HepG2 (cell line): ENCODE data around the gene ELP6. TPM values are rescaled to one million over a fixed set of nuclear protein-coding genes. Genes with fewer than 3 reads are reported as not detected.
"Not testable (repeated sequence)": the region's sequence is repeated elsewhere in the genome, so short reads cannot be mapped to it uniquely, and the experiment has no call there.

ENCODE experiments used
- ATAC-seq: fragments of 200-7000 bp; cut with Tn5 transposase; 3 replicates; pipeline ENCODE4 v1.9.1; 2020; ENCODE audit warnings: mild to moderate bottlenecking, moderate library complexity
- BruUV-seq: library from RNA; stranded (reverse); fragments of 400-500 nt; replicated peaks from 2 replicates; lab custom pipeline; 2021; lab: Mats Ljungman, UMichigan
- CTCF ChIA-PET: fragments of 300-600 bp; formaldehyde crosslinking; extraction: SDS; loops from one replicate; lab custom pipeline; 2021; ENCODE audit warnings: low total read pairs, inconsistent platforms, low intra/inter-chr PET ratio; lab: Yijun Ruan, JAX
- POLR2A ChIA-PET: fragments of 350-600 bp; sonication (Branson Sonifier 250); formaldehyde crosslinking; loops from one replicate; lab custom pipeline; 2020; ENCODE audit warnings: antibody characterized with exemption, inconsistent platforms; lab: Yijun Ruan, JAX
- DNase-seq: peaks from one replicate; pipeline ENCODE4 v3.0.0-alpha.2; 2015; ENCODE audit warnings: low spot score
- FAIRE-seq: peaks from 3 replicates; lab custom pipeline; 2011; peaks lifted over from hg19 to GRCh38; lab: Jason Lieb, UNC
- H2AFZ ChIP-seq: one replicate; pipeline ENCODE4 v1.6.1; 2011; ENCODE audit warnings: low read length, inconsistent platforms
- H3K27ac ChIP-seq: fragments of 300-600 bp; 3 replicates; pipeline ENCODE4 v1.8.0; 2011; ENCODE audit warnings: mixed run types, mild to moderate bottlenecking, mixed read lengths, low read length, inconsistent platforms; ENCODE audit not compliant: insufficient read depth; ENCODE audit errors: extremely low read length
- H3K27me3 ChIP-seq, 2 experiments: fragments of 200-600 bp in 1 of 2; 2 replicates in 1 of 2; 3 replicates in 1 of 2; pipeline versions ENCODE4 v1.6.0 to v1.8.0; 2011; ENCODE audit warnings: low read length in 2 of 2, mild to moderate bottlenecking in 2 of 2, moderate library complexity in 2 of 2, inconsistent platforms in 1 of 2; ENCODE audit not compliant: insufficient read depth in 2 of 2, control insufficient read depth in 1 of 2
- H3K36me3 ChIP-seq, 2 experiments: fragments of 200-600 bp in 1 of 2; replicated peaks in 1 of 2; 2 replicates in 1 of 2; 3 replicates in 1 of 2; pipeline versions ENCODE4 v1.5.1 to v1.8.0; 2011; ENCODE audit warnings: low read length in 2 of 2, inconsistent platforms in 1 of 2; ENCODE audit not compliant: insufficient read depth in 2 of 2, control insufficient read depth in 1 of 2
- H3K4me1 ChIP-seq: 2 replicates; pipeline ENCODE4 v1.5.1; 2012; ENCODE audit warnings: low read length, inconsistent platforms; ENCODE audit not compliant: insufficient read depth
- H3K4me2 ChIP-seq: 2 replicates; pipeline ENCODE4 v1.6.0; 2011; ENCODE audit warnings: low read depth, low read length, inconsistent platforms
- H3K4me3 ChIP-seq, 3 experiments: fragments of 200-600 bp in 1 of 3; sonication (generic), shearing (Covaris generic) in 1 of 3; replicated peaks in 1 of 3; 2 replicates each; pipeline ENCODE4 v1.5.1; 2011 to 2016; ENCODE audit warnings: low read length in 3 of 3, inconsistent platforms in 2 of 3, low read depth in 2 of 3, mild to moderate bottlenecking in 2 of 3, control low read depth in 1 of 3, mixed read lengths in 1 of 3; ENCODE audit not compliant: insufficient read depth in 1 of 3
- H3K79me2 ChIP-seq: one replicate; pipeline ENCODE4 v1.6.1; 2011; ENCODE audit warnings: low read length, inconsistent platforms; ENCODE audit not compliant: insufficient read depth
- H3K9ac ChIP-seq: 2 replicates; pipeline ENCODE4 v1.6.0; 2011; ENCODE audit warnings: mild to moderate bottlenecking, low read depth, low read length, inconsistent platforms; ENCODE audit not compliant: insufficient read depth
- H3K9me3 ChIP-seq: 2 replicates; pipeline ENCODE4 v1.5.1; 2012; ENCODE audit warnings: mild to moderate bottlenecking, low read length
- H4K20me1 ChIP-seq: 2 replicates; pipeline ENCODE4 v1.6.0; 2011; ENCODE audit warnings: inconsistent platforms, mild to moderate bottlenecking, low read length, moderate library complexity; ENCODE audit not compliant: insufficient read depth
- CEBPB ChIP-seq: IDR thresholded peaks from 2 replicates; pipeline ENCODE4 v1.6.1; 2011; ENCODE audit warnings: low read depth, low read length, improper control_type of control experiment, borderline replicate concordance
- CEBPG ChIP-seq: IDR thresholded peaks from 2 replicates; pipeline ENCODE4 v1.6.1; 2016
- DR1 ChIP-seq: sonication (generic); formaldehyde crosslinking; IDR thresholded peaks from 2 replicates; pipeline ENCODE4 v1.8.0; 2021; ENCODE audit warnings: mild to moderate bottlenecking, missing genetic modification reagents, inconsistent platforms
- ETS1 ChIP-seq: sonication (generic); formaldehyde crosslinking; IDR thresholded peaks from 2 replicates; pipeline ENCODE4 v1.4.0; 2020; ENCODE audit warnings: missing genetic modification reagents
- RFX3 ChIP-seq: IDR thresholded peaks from 2 replicates; pipeline ENCODE4 v1.6.1; 2016; ENCODE audit warnings: missing biosample characterization, missing genetic modification reagents
- TOE1 ChIP-seq: sonication (generic); formaldehyde crosslinking; IDR thresholded peaks from 2 replicates; pipeline ENCODE4 v1.4.0; 2020; ENCODE audit warnings: mild to moderate bottlenecking, missing genetic modification reagents
- ZNF274 ChIP-seq: sonication (generic); formaldehyde crosslinking; IDR thresholded peaks from 2 replicates; pipeline ENCODE4 v1.5.1; 2020; ENCODE audit warnings: mild to moderate bottlenecking, missing genetic modification reagents
- ZNF337 ChIP-seq: sonication (generic); formaldehyde crosslinking; IDR thresholded peaks from 2 replicates; pipeline ENCODE4 v1.5.1; 2020; ENCODE audit warnings: missing genetic modification reagents, low read depth, mild to moderate bottlenecking, borderline replicate concordance
- ZNF460 ChIP-seq: sonication (generic); formaldehyde crosslinking; IDR thresholded peaks from 2 replicates; pipeline ENCODE4 v1.5.1; 2020; ENCODE audit warnings: missing genetic modification reagents, mild to moderate bottlenecking, borderline replicate concordance
- ZNF530 ChIP-seq: sonication (generic); formaldehyde crosslinking; IDR thresholded peaks from 2 replicates; pipeline ENCODE4 v1.5.0; 2020; ENCODE audit warnings: low read depth, mild to moderate bottlenecking, missing genetic modification reagents
- ZNF619 ChIP-seq: sonication (generic); formaldehyde crosslinking; IDR thresholded peaks from 2 replicates; pipeline ENCODE4 v1.4.0; 2020; ENCODE audit warnings: mild to moderate bottlenecking, missing genetic modification reagents
- ZNF724P ChIP-seq: sonication (generic); formaldehyde crosslinking; IDR thresholded peaks from 2 replicates; pipeline ENCODE4 v1.8.0; 2022; ENCODE audit warnings: missing genetic modification reagents, borderline replicate concordance
- ZNF878 ChIP-seq: sonication (generic); formaldehyde crosslinking; IDR thresholded peaks from 2 replicates; pipeline ENCODE4 v1.8.1; 2023; ENCODE audit warnings: mild to moderate bottlenecking, missing genetic modification reagents, moderate library complexity
- ZNF879 ChIP-seq: sonication (generic); formaldehyde crosslinking; IDR thresholded peaks from 2 replicates; pipeline ENCODE4 v1.8.1; 2023; ENCODE audit warnings: missing genetic modification reagents
- WGBS: methylation state at CpG from one replicate; pipeline ENCODE4 v1.1.6; 2017; ENCODE audit warnings: low lambda C conversion rate; 5-methylcytosine and 5-hydroxymethylcytosine counted together
- in situ Hi-C: cut with HindIII; loops from 2 replicates; pipeline ENCODE4 v1.10.0; 2017; ENCODE audit warnings: low pct_unique_long_range_greater_than_20kb; ENCODE audit not compliant: extremely low pct_ligation_motif_present
- intact Hi-C: fragments of 100-400 bp; cut with micrococcal nuclease; formaldehyde crosslinking; loops from one replicate; pipeline ENCODE4 v1.10.0; 2022; ENCODE audit not compliant: unreplicated experiment
- polyA plus RNA-seq, 8 experiments: library from polyadenylated mRNA; depleted of rRNA in 3 of 8; stranded (reverse) in 7 of 8; unstranded in 1 of 8; fragments of >200 nt; fragmentation: Illumina TruSeq in 4 of 8; extraction: Trizol in 4 of 8; gene quantifications; 2 replicates each; pipeline versions ENCODE4 v1.2.1 to v1.2.3, GENCODE V29; 2011 to 2016; ENCODE audit warnings: low read depth in 4 of 8, missing spikeins in 1 of 8, mixed read lengths in 1 of 8; ENCODE audit not compliant: insufficient read depth in 1 of 8
- total RNA-seq, 5 experiments: library from RNA; depleted of rRNA; stranded (reverse); fragments of >200 nt; fragmentation: Illumina TruSeq; extraction: Trizol; gene quantifications; 2 replicates each; pipeline ENCODE4 v1.2.3, GENCODE V29; 2016; ENCODE audit warnings: low read depth in 1 of 5

ELP6 gene
- total and polyA plus RNA-seq, 2 of the 13 experiments (the other 11 are each of a cell fraction or from before 2014, with no cell fraction given), result 45.0 to 49.3 TPM

GRCh38 chr3:47512416-47513124 is 942 bp downstream of the ELP6 start (continued):
- TF ChIP-seq ZNF724P (CRISPR knock-in tag), result peak; percentile 25; the same call in 1 of the 2 replicates
- 0 out of 2 replicates have a peak, but pooled peaks have one; percentile 27 for TF ChIP-seq ZNF530
- no peak for TF ChIP-seq ETS1 (CRISPR knock-in tag)
- no peak for TF ChIP-seq DR1
- TF ChIP-seq ZNF460 (CRISPR knock-in tag), result no peak
- no peak for TF ChIP-seq ZNF878
- TF ChIP-seq ZNF879, result no peak
- no peak for TF ChIP-seq ZNF619
- no peak for TF ChIP-seq TOE1 (CRISPR knock-in tag)
- TF ChIP-seq RFX3 (CRISPR knock-in tag), result no peak
- TF ChIP-seq ZNF337, result peak; percentile 63; the same call in 1 of the 2 replicates
- TF ChIP-seq ZNF274 (CRISPR knock-in tag), result no peak; the same call in 1 of the 2 replicates

- TF ChIP-seq CEBPB (peak; percentile 58; the same call in 1 of the 2 replicates), CEBPG (peak; percentile 35; the same call in 1 of the 2 replicates)
- 97% methylated on average over 6 of the region's 6 CpGs for WGBS
Observed at GRCh38 chr3:47505267-47505666, 8.2 kb downstream of the ELP6 start.

More at GRCh38 chr3:47505267-47505666, 8.2 kb downstream of the ELP6 start:
- H3K9ac ChIP-seq, H2AFZ ChIP-seq, H3K79me2 ChIP-seq, H3K9me3 ChIP-seq, POLR2A ChIA-PET, H3K4me2 ChIP-seq, intact Hi-C loops, BruUV-seq, H3K4me3 ChIP-seq, ATAC-seq, DNase-seq, FAIRE-seq, H4K20me1 ChIP-seq, CTCF ChIA-PET, H3K4me1 ChIP-seq, H3K27me3 ChIP-seq, H3K27ac ChIP-seq, in situ Hi-C loops: not testable (repeated sequence)
- H3K36me3 ChIP-seq, result peaks cover 19 to 37% of the 10 kb centered on the region in 2 experiments; a peak in 4 of 5 replicates
